Head of caudate nucleus (tissue), 42 donors: ENCODE data around the gene UBA52.
A peak's percentile ranks its signal among the peaks of the same experiment; 100 is the strongest.

Experiments used
- DNase-seq, 42 donors: peaks; one replicate each; pipeline versions ENCODE4 v3.0.0 to v3.0.0-alpha.2; 2020 to 2021; ENCODE audit warnings: mixed read lengths in 7 of 42
- intact Hi-C: fragments of 100-400 bp; cut with DNase I; formaldehyde crosslinking; loops from one replicate; pipeline ENCODE4 v1.15.0; 2022

The UBA52 gene

GRCh38 chr19:18612772-18613588, 41.3 kb downstream of the UBA52 start, which contains the start of gene TMEM59L:
Gene TMEM59L, plus strand, starts transcription at chr19:18612870. Its CDS starts 89 bp downstream, at chr19:18612959.
- DNase-seq: peak; percentile 41 to 91 (median 82)

GRCh38 chr19:18613589-18614234, 42.1 kb downstream of the UBA52 start:
- DNase-seq: peak in 6 of 42 donors; percentile 14 to 59 (median 40)
- intact Hi-C loops: no loop called here

More at GRCh38 chr19:18612772-18613588, 41.3 kb downstream of the UBA52 start, which contains the start of gene TMEM59L:
- intact Hi-C loops: no loop called here

GRCh38 chr19:18616023-18616422, 44.4 kb downstream of the UBA52 start:
- no peak for DNase-seq
- intact Hi-C loops: no loop called here

- intact Hi-C loops: no loop called here
- DNase-seq: no peak
Measured at GRCh38 chr19:18617562-18617961, 45.9 kb downstream of the UBA52 start.

GRCh38 chr19:18618236-18618635, 46.6 kb downstream of the UBA52 start:
- intact Hi-C loops: no loop called here

GRCh38 chr19:18620311-18620710, 48.7 kb downstream of the UBA52 start:
- intact Hi-C loops: no loop called here
- no peak for DNase-seq

More at GRCh38 chr19:18618236-18618635, 46.6 kb downstream of the UBA52 start:
- no peak for DNase-seq

- no peak for DNase-seq
- intact Hi-C loops: no loop called here
Measured at GRCh38 chr19:18620902-18621301, 49.2 kb downstream of the UBA52 start.

GRCh38 chr19:18626906-18627305, 55.2 kb downstream of the UBA52 start:
- DNase-seq: no peak
- intact Hi-C loops: no loop called here
